Measurements from ENCODE around the gene UBE3D.

UBE3D gene

DNA sequence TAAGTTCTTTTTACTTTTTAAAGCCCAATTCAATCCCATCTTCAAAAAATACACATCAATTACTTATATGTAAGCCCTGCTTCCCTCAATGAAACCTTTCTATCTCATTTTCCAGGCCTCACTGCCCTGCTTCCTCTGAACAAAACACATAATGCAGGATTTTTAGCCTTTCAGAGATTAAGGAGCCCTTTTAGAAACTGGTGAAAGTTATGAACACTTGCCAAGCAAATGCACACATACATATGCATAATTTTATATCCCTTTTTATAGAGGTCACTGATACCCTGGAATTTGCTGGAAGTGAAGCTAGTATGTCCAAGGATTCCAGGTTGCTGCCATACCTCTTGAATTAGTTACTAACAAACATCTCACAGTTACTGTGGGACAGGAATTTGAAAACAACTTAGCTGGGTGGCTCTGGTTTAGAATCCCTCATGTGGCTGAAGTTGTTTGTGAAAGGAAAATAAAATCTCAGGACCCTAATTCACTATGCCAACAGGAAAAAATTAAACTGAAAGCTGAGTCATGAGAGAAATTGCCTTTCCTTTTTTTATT lies 75.8 kb downstream of the UBE3D start:
- no peak for TF ChIP-seq ZFX (IDR thresholded peaks at IDR 0.05)
- TF ChIP-seq, protein P1, sequence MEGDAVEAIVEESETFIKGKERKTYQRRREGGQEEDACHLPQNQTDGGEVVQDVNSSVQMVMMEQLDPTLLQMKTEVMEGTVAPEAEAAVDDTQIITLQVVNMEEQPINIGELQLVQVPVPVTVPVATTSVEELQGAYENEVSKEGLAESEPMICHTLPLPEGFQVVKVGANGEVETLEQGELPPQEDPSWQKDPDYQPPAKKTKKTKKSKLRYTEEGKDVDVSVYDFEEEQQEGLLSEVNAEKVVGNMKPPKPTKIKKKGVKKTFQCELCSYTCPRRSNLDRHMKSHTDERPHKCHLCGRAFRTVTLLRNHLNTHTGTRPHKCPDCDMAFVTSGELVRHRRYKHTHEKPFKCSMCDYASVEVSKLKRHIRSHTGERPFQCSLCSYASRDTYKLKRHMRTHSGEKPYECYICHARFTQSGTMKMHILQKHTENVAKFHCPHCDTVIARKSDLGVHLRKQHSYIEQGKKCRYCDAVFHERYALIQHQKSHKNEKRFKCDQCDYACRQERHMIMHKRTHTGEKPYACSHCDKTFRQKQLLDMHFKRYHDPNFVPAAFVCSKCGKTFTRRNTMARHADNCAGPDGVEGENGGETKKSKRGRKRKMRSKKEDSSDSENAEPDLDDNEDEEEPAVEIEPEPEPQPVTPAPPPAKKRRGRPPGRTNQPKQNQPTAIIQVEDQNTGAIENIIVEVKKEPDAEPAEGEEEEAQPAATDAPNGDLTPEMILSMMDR (conservative IDR thresholded peaks at IDR 0.05) = no peak
- H3K27ac ChIP-seq = no peak overlapping the region

GRCh38 chr6:82988930-82989351 lies 76.7 kb downstream of the UBE3D start:
- TF ChIP-seq, protein P1 (conservative IDR thresholded peaks at IDR 0.05) = no peak
- TF ChIP-seq ZFX (IDR thresholded peaks at IDR 0.05) = no peak
- H3K27ac ChIP-seq = no peak overlapping the region

DNA sequence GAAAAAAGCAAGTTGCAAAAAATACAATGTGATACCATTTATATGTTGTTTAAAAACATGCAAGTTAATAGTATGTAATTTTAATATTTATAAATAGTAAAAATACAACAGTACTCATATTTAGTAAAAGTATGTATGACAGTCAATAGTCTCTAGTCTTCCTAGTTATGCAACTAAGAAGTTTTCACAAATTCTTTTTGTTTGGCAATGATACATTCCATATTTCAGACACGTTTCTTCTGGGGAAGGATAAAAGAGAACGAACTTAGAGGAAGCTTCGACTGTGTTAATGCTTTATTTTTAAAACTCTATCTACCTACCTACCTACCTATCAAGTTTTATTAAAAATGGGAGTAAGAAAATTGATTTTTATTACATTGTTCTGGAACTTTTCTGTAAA lies 77.7 kb downstream of the UBE3D start:
- no peak overlapping the region for H3K27ac ChIP-seq

DNA sequence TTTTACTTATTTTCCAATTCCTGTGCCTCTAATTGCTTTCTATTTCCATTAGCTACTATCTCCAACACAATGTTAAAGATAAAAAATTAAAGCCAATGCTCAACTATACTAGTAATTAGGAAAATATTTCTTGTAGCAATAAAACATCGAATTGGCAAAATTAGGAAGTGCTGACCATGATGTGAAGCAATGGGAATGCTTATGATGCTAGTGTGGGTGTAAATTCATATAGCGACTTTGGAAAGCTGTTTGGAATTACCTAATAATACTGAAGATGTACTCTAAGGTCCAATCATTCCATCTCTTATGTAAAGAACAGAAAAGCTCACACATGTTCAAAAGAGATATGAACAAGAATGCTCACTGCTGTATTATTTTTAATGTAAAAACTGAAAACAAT lies 78.2 kb downstream of the UBE3D start:
- H3K27ac ChIP-seq = no peak overlapping the region

More for the DNA sequence above, 77.7 kb downstream of the UBE3D start:
- TF ChIP-seq ZFX (IDR thresholded peaks at IDR 0.05) = no peak

DNA sequence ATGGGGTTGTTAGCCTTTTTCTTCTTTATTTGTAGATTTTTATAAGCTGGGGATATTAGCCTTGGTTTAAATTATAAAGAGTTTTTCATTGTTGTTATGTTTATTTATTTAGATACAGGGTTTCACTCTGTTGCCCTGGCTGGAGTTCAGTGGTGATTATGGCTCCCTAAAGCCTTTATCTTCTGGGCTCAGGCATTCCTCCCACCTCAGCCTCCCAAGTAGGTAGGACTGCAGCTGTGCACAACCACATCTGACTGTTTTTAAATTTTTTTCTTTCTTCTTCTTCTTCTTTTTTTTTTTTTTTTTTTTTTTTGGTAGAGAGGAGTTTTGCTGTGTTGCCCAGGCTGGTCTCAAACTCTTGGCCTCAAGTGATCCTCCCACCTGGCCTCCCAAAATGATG lies 80.9 kb downstream of the UBE3D start:
- H3K27ac ChIP-seq = no peak overlapping the region
- TF ChIP-seq, protein P1 (conservative IDR thresholded peaks at IDR 0.05) = no peak
- TF ChIP-seq ZFX (IDR thresholded peaks at IDR 0.05) = no peak

More for the DNA sequence above, 78.2 kb downstream of the UBE3D start:
- no peak for TF ChIP-seq ZFX (IDR thresholded peaks at IDR 0.05)
- TF ChIP-seq, protein P1 (conservative IDR thresholded peaks at IDR 0.05) = no peak

DNA sequence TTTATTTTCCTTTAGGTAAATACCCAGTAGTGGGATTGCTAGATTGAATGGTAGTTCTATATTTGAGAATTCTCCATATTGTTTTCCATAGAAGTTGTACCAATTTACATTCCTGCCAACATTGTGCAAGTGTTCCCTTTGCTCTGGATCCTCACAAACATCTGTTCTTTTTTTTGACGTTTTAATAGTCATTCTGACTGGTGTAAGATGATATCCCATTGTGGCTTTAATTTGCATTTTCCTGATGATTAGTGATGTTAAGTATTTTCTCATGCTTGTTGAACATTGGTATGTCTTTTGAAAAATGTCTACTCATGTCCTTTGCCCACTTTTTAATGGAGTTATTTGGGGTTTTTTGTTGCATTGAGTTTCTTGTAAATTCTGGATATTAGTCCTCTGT lies 85.6 kb downstream of the UBE3D start:
- H3K27ac ChIP-seq = no peak overlapping the region
- TF ChIP-seq ZFX (IDR thresholded peaks at IDR 0.05) = no peak

GRCh38 chr6:82979657-82980056 lies 86.0 kb downstream of the UBE3D start:
- no peak overlapping the region for H3K27ac ChIP-seq
- TF ChIP-seq, protein P1 (conservative IDR thresholded peaks at IDR 0.05) = no peak
- TF ChIP-seq ZFX (IDR thresholded peaks at IDR 0.05) = no peak

GRCh38 chr6:82978362-82978945 lies 87.2 kb downstream of the UBE3D start:
- TF ChIP-seq, protein P1 (conservative IDR thresholded peaks at IDR 0.05) = no peak
- no peak for TF ChIP-seq ZFX (IDR thresholded peaks at IDR 0.05)
- H3K27ac ChIP-seq = no peak overlapping the region
